Stimulated activated CD8-positive, alpha-beta memory T cell treated with anti-CD3 and anti-CD28 coated beads, Interleukin-12 subunit alpha, Interleukin-12 subunit beta, amount 100 ng/mL, for 24 hours (primary cell): ENCODE data around the gene HEXIM1.

ENCODE experiments used
- DNase-seq: peaks from one replicate; pipeline ENCODE4 v3.0.0-alpha.2; 2020; ENCODE audit errors: extremely low read depth

HEXIM1 gene

DNA sequence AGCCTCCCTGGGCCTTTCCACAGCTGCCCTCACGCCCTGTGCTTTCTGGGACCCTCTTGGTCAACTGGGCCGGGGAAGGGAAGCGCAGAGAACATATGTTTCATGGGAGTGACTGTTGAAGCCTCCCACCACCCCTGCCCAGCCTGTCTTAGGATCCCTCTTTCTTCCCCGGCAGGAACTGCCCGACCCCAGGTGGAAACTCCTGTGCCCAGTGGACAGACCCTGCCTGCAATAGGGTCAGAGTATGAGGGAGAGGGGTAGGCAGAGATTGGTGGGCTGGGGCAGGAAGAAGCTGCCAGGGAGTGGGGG, 23.9 kb downstream of the HEXIM1 start:
- no peak for DNase-seq

DNA sequence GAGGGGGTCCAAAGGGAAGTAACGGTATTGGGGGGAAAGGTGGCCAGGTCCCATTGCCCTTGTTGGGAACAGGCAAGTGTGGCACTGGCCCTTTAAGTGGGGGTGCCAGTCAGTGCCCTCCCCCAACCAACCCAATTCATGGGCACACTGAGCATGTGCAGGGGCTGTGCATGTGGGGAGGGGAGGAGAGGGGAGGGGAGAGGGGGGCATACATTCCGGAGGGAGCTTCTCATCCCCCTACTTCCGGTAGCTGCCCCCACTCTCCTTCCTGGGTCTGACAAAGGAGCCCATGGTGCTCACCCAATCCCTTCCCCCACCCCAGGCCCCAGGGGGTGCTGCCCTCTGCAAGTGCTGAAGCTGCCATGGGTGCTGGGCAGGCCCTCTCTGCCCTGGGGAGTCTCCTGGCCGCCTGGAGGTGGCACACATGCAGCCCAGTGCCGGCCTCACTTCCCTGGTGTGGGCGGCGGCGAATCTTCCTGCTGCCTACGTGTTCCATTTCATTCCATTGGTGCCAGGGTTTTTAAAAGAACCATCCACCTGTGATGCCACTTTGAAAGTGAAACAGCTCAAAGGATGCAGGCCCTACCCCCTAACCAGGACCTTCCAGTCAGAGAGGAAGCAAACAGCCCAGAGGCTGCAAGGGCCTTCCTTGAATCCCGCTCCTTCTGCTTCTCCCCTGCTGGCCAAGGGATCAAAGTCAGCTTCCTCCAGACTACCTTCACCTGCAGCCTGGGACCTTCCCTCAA, 24.4 kb downstream of the HEXIM1 start:
- DNase-seq = peak; percentile 26

DNA sequence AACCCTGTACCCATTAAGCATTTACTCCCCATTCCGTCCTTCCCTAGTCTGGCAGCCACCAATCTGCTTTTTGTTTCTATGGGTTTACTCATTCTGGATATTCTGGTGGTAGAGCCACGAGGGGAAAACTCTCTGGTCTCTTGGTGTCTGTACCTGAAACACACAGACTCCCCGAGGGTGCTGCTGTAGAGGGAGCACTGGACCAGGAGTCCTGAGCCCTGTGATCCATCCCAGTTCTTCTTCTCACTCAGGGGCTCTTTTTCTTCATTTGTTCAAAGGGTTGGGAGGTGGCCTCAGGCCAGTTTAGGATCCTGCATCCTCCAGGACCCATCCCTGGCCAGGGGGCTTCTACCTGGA, 27.5 kb downstream of the HEXIM1 start:
- no peak for DNase-seq

DNA sequence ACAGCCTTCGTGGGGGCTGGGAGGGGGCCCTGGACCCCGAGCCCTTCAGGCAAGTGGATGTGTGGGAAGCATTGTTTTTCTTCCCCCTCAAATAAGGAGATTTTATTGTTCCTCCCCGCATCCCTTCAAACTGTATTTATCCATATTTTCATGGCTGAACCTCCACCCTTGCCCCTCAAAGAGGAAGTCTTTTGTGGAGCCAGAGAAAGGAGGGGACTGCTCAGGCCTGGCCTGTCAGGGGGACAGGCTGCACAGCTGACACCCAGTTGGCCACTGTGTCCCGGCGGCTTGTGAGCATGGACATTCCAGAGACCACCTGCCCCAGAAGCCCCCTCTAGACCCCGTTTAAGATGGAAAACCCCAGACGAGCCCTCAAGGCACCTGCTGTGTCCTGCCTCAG, 29.3 kb downstream of the HEXIM1 start:
- DNase-seq = no peak

DNA sequence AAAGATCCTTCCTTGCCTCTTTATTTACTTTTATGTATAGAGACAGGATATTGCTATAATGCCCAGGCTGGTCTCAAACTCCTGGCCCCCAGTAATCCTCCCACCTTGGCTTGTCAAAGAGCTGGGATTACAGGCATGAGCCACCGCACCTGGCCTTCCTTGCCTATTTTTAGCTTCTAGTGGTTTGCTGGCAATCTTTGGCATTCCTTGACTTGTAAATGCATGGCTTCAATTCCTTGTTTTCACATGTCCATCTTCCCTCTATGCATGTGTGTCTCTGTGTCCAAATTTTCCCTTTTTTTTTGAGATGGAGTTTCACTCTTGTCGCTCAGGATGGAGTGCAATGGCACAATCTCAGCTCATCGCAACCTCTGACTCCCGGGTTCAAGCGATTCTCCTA, 35.9 kb downstream of the HEXIM1 start:
- no peak for DNase-seq

DNA sequence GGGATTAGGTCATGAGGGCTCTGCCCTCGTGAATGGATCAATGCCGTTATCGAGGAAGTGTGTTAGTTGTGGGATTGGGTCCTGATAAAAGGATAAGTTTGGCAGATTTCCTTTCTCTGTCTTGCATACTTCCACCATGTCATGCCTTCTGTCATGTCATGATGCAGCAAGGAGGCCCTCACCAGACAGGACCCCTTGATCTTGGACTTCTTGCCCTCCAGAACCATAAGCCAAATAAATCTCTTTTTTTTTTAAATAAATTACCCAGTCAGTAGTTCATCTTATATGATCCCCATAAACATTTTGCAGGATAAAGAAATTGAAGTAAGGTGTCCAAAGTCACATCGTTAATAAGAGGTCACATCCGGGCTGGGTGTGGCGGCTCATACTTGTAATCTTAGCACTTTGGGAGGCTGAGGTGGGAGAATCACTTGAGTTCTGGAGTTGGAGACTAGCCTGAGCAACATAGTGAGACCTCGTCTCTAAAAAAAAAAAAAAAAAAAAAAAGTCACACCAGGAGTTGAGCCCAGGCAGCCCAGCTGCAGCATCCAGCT, 38.6 kb downstream of the HEXIM1 start:
- DNase-seq = no peak

DNA sequence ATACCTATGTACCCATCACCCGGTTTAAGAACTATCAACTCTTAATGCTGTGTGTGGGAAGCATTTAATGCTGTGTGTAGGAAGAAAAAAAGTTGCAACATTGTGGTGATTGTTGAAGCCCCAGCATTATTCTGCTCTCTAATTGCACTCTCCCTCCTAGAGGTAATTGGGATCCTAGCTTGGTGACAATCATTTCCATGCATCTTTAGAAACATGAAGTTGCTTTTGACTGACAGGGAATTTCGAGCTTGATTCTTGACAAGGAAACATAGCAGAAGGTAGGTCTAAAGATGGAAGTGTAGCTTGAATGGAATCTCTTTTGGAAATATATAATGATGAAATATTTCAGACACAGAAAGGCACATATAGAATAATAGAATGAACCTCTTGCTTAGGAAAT, 40.7 kb downstream of the HEXIM1 start:
- no peak for DNase-seq

DNA sequence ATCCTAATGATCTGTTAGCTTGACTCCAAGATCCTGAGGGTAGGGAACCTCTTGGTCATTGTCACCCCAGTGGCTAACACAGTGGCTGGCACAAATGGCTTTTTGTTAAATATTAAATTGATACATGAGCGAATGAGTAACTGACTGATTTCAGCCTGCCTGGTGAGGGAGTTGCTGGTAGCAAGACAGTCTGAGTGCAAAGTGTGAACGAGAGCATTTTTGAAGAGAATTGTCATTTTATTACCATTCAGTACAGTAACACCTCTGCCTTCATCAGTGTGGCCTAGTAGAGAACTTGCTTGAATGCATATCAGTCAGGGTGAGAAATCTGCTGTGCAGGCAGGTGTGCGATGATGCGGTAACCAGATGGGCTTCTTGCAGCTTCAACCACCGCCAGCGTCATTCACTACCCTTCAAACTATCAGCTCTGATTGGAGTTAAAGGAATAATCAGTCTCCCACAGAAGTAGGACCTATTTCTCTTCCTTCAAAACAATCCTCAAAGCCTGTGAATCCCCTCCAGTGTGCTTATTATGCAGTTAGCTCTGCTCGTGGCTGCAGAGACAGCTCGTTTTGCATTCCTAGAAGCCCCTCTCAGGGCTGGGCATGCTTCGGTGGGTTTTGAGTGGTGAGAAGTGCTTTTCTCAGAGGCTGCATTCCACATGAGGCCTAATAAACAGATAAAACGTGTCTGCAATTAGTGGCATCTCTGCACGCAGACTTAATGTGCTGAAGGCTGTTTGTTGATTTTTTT, 42.4 kb downstream of the HEXIM1 start:
- no peak for DNase-seq

DNA sequence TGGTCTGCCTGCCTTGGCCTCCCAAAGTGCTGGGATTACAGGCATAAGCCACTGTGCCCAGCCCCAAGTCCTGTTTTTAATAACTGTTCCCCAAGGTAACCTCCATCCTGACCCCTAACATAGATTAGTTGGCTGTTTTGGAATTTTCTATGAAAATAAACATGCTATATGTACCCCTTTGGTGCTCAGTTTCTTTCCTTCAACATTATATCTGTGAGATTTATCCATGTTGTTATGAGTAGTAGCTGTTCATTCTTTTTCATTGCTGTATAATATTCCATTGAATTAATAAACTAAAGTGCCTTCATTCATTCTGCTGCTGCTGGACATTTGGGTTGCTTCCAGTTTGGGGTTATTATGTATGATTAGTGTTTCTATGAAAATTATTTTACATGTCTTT, 47.1 kb downstream of the HEXIM1 start:
- DNase-seq = no peak

DNA sequence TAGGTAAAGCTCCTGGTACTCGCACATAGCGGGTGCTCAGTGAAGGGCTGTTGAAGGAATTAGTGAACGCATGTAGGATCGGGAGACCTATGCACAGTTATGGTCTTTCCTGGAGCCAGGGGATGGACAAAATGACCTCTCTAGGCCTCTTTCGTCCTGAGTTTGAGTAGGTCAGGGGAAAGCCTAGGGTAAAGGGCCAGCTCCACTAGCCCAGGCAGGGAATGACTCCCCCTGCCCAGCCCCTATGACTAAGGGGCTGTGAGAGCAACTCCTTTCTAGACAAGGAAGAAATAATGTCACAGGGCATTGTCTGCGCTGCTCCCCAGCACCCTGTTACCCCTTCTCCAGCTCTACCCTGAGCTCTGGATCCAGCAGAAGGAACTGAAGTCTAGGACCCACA, 48.8 kb downstream of the HEXIM1 start:
- DNase-seq = no peak

DNA sequence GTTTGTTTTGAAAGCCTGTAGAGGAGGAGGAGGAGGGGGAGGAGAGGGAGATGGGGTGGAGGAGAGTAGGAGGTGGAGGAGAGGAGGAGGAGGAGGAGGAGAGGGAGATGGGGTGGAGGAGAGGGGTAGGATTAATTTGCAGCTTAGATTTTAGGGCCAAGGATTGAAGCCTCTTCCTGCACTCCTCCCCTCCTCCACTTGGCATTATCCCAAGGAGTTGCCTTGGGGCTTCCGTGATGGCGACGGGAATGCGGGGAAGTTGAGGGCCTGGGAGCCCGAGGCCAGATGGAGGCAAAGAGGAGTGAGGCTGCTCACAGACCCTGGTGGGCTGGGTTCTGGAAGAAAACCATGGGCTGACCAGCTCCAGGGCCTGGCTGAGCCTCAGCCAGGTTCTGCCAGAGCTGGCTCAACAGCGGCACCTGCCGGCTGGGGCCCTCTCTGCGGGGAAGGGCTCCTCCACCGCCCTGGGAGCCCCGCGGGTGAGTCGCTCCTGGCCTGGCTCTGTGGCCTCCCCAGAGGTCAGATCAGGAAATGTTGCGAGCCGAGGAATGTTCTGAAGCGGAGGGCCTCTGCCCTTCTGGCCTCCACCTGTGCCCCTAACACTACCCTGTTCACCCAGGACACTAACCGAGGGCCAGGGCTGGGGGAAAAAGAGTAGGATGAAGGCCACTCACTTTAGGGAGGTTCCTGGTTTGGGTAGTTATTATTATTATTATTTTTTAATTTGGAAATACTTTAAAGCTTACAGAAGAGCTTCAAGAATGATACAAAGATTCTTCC, 49.5 kb downstream of the HEXIM1 start:
- peak; percentile 69 for DNase-seq

DNA sequence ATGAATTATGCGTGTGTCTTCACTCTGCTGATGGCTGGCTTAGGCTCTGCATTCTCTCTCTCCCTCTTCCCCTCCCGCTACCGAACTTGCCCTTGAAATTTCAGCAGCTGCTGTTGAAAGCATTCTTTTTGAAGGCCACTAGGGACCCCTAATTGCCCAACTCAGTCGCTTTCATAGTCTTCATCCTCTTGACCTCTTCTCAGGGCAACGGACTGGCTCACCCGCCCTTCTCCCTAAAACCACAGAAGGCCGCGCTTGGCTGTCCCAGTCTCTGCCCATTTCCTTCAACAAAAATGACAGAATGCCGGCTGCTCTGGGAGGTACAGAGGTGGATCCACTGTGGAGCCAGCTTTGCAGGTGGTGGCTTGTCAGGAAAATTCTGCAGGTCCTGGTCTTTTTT, 52.4 kb downstream of the HEXIM1 start:
- DNase-seq = no peak

DNA sequence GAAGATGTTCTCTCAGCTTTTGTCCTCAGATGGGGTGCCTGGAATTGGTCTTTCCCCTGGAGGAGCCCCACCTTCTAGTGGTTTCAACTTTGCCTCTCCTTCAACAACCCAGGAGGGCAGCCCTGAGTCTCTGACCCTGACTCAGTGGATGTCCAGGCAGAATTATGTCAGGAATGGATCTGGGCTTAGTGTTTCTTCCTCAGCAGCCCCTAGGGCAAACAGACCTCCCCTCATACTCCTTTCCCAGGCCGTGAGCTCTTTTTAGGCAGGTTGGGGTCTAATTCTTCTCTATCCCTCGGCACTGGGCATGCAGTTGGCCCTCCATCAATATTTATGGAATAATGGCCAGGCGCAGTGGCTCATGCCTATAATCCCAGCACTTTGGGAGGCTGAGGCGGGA, 53.2 kb downstream of the HEXIM1 start:
- no peak for DNase-seq
